G401 (cell line): Measurements from ENCODE around the gene ADO. TPM values are rescaled to one million over a fixed set of nuclear protein-coding genes. Genes with fewer than 3 reads are reported as not detected.
"Not testable (repeated sequence)": the region's sequence is repeated elsewhere in the genome, so short reads cannot be mapped to it uniquely, and the experiment has no call there.

ENCODE experiments used
- DNase-seq: peaks from one replicate; pipeline ENCODE4 v3.0.0-alpha.2; 2015; ENCODE audit warnings: low spot score
- in situ Hi-C: cut with HindIII; loops from 2 replicates; pipeline ENCODE4 v1.10.0; 2016; ENCODE audit warnings: low sequenced_read_pairs, mixed read lengths
- total RNA-seq: library from RNA; depleted of rRNA; stranded (reverse); fragments of >200 nt; shearing (Covaris generic); gene quantifications from 2 replicates; pipeline ENCODE4 v1.2.3, GENCODE V29; 2014; rRNA removed

ADO gene
- total RNA-seq = 33.9 and 42.1 TPM in 2 replicates

DNA sequence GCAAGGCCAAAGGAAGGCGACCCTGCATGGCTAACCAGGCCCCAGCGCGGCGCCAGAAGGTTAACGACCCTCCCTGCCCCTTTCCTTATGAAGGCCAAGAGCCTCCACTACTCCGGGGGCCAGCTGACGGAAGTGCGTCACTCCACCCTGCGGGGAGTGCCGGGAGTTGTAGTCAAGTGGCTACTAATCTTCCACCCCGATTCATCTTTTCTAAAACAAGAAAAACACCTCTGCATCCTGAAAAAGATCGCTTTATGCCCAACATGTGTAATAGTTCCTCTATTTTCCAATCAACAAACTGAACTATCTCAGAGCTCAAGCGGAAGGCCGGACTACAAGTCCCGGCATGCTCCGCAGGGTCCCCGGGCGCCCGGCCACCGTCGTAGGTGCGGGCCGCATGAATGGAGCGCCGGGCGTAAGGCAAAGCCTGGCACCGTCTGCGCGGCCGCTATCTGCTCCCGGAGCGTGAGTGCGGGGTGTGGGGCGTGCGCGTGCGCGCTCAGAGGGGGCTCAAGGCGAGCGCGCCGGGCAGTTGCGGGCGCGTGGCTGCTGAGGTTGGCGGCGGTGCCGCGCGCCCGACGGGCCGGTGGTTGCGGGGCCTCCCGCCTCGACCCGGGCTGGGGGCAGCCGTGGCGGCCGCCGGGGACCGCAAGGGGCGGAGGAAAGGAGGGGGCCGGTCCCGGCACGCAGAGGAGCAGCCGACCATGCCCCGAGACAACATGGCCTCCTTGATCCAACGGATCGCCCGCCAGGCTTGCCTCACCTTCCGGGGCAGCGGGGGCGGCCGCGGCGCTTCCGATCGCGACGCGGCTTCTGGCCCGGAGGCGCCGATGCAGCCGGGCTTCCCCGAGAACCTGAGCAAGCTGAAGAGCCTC is at the start of gene ADO:
TSS of gene ADO (plus strand) at position 365 of the 875 bp plus-strand sequence. CDS start at position 705, 340 bp downstream.
- peak; percentile 91 for DNase-seq
- in situ Hi-C loops = no loop called here

DNA sequence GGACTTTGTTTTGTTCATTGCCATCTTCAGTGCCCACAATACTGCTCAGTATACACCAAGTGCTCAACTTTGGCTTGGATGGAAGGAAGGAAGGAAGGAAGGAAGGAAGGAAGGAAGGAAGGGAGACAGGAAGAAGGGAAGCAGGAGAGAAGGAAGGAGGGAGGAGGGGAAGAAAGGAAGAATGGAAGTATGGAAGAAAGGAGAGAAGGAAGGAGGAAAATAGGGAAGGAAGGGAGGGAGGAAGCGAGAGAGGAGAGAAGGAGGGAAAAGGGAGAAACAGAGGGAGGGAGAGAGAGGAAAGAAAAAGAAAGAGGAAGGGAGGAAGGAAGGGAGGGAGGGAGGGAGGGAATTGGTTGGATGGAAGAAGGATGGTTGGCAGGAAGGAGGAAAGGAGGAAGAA is 49.6 kb upstream of the ADO start:
- in situ Hi-C loops = no loop called here
- no peak for DNase-seq

DNA sequence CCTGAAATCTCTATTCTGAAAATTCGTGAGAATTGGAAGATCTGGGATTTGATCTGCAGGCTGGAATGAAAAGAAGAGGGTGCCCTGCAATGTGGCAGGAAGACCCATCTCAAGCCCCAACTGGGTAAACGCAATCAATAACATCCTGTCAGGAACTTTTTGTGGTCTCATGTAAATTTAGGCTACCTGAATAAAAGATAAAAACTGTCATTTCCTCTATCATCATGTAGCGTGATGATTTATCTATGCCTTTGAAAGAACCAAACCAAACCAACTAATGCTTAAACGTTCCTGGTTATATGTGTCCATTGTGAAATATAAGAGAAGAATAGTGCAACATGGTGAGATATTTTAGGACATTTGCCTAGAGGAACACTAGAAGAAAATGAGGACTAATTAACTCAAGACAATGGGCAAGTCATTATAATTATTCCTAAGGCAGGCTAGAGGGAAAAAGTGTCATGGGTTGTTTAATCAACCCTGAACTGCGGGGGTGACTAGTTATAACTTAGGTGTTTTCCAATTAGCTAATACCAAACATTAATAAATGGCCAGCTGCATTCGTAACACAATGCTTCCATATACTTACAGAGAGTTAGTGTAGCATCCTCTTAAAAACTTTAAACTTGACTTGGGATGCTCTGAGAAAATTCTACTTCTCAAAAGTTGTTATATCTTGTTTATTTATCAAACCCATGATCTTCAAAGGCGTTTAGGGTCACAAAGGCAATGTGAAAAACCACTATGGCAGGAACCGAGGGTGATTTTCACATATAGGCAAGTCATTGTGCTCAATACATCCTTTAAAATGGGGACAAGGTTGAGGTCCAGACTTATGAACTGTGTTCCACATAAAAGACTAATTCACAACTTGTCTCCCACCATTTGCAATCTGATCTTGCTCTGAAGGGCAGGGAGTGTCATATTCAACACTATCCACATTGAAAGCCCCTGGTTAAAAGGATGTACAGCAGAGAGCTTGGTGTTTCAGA is 48.6 kb upstream of the ADO start:
- in situ Hi-C loops = no loop called here
- DNase-seq = no peak

DNA sequence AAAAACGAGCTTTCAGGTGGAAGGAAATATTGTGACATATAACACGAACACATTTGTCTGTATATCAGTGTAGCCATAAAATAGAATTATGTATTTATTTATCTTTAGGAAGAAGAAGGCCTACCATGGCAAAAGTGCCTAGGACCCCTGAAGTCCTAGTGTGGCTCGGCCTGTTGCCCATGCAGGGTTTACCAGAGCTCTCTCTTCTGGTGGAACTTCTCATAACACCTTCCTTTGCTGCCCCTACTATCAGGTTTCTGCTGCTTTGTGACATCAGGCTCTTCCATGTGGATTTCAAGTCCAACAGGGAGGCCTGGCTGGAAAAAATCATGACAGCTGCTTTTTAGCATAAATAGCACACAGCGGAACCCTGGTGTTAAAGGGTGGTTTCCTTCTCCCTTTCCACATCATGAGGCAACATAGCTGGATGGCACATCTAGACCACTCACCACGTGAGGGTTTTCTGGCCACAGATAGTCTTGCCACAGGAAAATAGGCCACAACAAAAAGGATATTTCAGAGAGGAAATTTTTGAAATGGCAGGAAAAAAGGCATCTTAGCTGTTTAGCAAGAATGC is 44.8 kb upstream of the ADO start:
- no peak for DNase-seq
- in situ Hi-C loops = no loop called here

DNA sequence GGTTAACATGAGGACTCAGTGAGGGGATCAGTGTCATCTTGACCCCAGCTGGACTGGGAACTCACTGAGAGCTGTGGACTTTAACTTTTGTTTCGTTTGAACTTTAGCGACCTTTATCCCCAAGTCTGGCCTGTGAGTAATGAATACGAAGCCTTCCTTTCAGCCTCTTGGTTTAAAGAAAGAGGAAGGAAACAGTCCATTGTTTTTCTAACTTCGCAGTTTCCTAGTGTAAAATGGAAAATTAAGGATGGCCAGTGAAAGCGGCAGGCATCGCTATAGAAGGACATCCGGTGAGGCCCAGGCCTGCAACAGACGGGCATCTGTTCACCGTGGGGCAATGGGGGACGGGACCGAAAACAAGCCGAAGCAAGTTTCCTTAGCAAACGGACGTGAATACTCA is 44.1 kb upstream of the ADO start:
- no peak for DNase-seq
- in situ Hi-C loops = no loop called here

DNA sequence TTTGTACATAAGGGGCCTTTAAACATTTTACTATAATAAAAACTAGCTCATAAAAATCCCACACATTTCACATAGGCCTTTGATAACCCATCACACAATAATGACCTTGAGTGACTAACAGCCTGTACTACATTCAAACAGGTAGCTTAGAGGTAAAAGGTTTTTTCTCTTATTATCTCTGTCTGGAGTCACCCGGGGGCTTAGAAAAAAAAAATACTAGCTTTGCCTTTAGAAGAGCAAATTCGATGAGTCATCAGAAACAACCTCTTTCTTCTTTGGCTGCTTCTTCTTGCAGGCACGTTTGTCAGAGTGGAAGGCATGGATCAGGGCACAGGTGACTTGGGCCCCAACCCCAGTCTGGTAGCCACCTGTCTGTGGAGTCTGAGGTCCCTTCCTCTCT is 43.4 kb upstream of the ADO start:
- DNase-seq = no peak
- in situ Hi-C loops = no loop called here

DNA sequence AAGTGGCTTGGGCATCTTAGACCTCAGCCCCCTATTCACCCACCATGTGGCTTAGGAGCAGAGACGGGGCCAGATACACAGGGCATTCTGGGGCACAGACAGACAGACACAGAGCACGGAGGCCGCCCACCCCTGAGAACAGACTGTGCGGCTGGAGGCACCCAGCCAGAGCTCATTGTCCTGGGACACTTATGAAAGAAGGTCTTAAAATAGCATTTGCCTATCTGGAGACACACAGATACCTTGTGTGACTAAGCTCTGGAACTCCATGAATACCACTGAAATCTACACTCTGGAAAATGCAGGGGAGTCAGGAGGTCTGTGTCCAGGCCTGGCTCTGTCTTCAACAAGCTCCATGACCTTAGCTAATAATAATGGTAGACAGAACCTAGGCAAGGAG is 41.4 kb upstream of the ADO start:
- in situ Hi-C loops = no loop called here

DNA sequence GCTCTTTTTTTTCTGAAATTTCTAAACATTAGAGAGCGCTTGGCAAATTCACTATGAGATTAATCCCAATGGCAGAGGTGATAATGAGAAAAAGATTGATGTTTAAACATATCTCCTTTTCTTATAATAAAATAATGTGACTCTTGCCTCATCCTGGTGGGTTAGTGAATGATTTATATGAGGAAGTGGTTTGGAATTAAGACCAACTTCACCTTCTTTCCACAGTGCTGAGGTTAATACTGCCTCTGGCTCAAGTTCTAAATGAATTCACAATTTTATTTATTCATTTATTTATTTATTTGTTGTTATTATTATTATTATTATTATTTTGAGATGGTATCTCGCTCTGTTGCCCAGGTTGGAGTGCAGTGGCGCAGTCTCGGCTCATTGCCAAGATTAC is 40.5 kb upstream of the ADO start:
- no peak for DNase-seq
- in situ Hi-C loops = no loop called here

More for the DNA sequence above, 41.4 kb upstream of the ADO start:
- DNase-seq = no peak

DNA sequence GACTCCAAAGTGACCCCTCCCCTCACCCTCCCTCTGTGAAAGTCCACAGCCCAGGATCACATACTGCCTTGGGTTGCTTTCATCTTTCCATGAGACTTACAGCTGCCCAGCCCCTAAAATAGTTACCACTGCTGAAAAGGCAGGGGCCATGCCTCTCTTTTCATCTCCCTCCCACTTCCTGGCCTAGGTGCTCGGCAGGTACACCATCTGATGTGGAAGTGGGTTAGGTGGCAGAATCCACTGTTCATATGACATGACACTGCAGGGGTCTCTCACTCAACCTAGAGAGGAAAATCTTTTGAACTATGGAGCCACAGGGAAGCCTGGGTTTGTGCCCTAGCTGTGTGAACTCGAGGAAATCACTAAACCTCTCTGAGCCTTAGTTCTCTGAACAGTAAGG is 38.8 kb upstream of the ADO start:
- DNase-seq = no peak
- in situ Hi-C loops = no loop called here

DNA sequence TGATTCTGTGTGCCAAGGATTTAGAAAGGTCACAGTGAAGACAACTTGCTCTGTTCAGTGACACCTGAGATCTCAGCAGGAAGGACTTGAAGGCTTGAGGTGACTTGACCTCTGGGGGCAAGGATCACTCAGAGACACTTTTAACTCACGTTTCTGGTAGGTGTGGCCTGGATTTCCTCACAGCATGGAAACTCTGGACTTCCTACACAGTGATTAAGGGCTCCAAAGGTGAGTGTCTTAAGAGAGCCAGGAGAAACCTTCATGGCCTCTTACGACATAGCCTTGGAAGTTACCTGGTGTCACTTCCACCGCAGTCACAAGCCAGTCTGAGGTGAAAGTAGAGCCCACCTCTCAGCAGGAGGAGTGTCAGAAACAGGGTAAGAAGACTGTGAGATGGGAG is 38.1 kb upstream of the ADO start:
- DNase-seq = no peak
- in situ Hi-C loops = no loop called here

DNA sequence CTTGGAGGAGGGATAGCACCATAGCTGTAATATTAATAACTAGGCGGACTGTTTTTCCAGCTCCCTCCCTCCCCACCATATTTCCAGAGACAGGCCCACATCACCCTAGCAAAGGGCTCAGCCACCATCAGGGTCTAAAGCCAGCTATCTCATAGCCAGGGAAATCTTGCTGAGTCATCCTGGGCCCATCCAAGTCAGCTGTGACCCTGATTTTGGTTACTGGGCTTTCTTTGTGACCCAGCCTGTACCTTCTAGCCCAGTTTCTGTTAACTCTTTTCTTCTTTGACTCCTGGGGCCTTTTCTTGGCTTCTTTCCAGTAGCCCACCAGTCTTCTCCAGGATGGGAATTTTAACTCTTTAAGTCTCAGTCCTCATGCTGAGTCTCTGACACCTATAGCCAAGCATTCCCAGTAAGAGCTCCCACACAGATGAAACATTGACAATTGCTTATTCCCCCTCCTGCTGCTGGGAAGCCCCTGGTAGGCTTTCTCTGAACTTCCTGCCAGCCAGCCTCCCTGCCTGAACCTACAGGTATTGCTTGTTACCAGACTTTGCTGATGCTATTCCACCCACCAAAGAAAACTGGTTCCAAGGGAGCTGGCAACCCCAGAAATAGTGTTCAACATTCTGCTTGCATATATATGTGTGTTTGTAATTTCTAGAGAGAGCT is 34.8 kb upstream of the ADO start:
- no peak for DNase-seq
- in situ Hi-C loops = no loop called here

DNA sequence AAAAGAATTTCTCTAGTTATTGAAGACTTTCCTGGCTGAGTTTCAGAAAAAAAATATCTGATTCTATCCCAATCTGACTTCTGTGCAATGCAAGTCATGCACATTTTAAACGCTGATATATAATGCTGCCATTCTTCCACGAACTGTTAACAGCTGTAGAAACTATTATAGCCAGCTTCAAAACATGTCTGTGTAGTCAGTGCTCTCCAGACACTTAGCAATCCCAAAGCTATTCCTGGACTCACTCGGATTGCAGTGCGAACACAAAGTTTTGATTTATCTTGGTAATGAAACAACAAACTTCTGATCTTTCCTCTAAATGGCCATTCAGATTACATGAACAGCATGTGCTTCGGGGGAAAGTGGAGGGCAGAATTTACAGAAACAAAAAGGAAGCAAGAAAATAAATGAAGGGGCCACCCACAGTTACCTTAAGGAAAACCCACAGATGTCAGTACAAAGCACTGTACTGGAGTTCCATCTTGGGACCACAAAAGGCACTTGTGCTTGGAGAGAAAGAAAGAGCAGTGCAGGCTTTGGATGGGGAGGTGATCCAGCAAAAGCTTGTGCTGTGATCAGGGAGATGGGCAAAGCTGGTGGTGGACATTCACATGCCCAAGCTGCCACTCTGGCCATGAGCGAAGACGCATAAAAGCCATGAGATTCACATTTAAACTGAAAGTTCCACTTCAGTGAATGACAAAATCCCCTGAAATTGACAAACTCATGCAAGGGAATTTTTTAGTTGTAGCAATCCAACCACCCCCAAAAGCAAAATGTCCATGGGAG is 32.1 kb upstream of the ADO start:
- no peak for DNase-seq
- in situ Hi-C loops = no loop called here

DNA sequence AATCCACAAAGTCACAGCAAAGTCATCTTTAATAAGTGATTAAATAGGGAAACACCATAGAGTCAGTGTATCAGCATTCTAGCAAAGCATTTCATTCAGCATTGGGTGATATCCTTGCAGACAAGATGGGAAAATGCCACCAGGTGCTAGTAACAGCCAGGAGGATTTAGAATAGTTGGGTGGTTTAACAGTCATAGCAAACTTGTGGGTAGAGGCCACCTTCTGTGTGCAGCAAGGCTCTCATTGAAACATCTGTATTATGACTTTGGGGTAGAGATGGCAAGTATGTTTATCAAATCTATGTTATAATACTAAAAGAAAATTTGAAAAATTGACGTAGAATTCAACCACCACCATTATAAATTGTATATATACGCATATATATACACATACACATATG is 26.4 kb upstream of the ADO start:
- DNase-seq = no peak
- in situ Hi-C loops = no loop called here

DNA sequence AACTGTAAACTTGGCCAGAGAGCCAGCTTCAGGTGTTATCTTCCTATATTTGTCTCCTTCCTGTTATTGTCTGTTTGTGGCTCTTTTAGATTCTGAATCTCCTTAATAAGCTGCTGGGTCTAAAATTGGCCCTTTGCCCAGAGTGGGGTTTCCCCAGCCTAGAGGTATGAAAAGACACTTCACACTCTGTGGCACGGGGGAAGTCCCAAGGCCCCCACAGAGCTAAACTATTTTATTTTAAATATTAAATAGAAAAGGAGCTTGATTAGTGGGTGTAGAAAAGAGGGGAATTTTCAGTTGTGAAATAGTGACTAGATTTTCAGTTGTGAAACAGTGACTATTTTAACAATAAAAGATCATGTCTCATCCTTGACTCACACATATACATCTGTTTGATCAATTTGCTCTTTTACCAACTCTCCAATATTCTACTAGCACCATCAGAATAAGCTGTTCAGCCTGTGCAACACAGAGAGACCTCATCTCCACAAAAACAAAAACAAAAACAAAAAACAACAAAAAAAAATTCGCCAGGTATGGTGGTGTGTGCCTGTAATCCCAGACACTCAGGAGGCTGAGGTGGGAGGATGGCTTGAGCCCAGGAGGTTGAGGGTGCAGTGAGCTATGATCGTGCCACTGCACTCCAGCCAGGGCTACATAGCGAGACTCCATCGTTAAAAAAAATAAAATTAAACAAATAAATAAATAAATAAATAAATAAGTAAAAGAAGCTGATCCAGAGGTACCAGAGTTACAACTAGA is 24.9 kb upstream of the ADO start:
- in situ Hi-C loops = no loop called here
- no peak for DNase-seq

DNA sequence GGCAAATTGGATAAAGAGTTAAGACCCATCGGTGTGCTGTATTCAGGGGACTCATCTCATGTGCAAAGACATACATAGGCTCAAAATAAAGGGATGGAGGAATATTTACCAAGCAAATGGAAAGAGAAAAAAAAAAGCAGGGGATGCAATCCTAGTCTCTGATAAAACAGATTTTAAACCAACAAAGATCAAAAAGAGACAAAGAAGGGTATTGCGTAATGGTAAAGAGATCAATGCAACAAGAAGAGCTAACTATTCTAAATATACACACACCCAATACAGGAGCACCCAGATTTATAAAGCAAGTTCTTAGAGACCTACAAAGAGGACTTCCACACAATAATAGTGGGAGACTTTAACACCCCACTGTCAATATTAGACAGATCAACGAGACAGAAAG is 20.0 kb upstream of the ADO start:
- DNase-seq, in situ Hi-C loops: not testable (repeated sequence)

DNA sequence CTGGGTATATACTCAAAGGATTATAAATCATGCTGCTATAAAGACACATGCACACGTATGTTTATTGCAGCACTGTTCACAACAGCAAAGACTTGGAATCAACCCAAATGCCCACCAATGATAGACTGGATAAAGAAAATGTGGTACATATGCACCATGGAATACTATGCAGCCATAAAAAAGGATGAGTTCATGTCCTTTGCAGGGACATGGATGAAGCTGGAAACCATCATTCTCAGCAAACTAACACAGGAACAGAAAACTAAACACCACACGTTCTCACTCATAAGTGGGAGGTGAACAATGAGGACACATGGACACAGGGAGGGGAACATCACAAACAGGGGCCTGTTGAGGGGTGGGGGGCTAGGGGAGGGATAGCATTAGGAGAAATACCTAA is 16.2 kb upstream of the ADO start:
- in situ Hi-C loops, DNase-seq: not testable (repeated sequence)

DNA sequence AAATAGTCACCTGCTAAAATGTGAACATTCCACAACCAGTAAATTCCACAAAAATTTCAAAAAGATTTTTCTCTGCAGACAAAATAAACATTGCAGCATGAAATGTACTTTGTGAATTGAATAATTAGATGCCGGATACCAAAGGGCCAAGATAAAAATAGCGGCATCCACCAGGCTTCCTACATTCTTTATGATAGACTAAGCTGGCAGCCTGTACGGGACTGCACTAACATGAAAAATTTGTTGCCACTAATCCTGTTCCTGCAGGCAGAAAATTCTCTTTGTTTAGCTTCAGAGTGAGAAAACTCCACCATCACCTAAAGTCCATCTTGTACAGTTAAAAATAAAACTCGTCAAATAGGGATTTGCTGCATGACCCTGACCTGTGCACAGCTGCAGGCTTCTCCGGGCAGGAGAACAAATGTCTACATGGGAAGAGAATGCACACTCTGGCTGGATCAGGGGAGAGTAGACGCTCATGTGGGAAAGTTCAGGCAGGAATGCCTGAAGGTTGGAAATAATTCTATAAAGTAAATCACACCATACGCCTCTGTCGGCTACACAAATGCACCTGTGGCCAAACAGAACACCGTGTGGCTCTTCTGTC is 15.6 kb upstream of the ADO start:
- in situ Hi-C loops = no loop called here
- DNase-seq = no peak
